ENCODE results near the gene CDKN1A. TPM values are rescaled to one million over a fixed set of nuclear protein-coding genes. Genes with fewer than 3 reads are reported as not detected.

Gene CDKN1A
- total RNA-seq, 1 experiment from 2014 or later, result 75.1 TPM

- Mint-ChIP-seq H3K27ac (no peak overlapping the region), H3K4me1 (peaks cover 52% of the 10 kb centered on the region), H3K36me3 (no peaks in the 10 kb centered on the region), H3K27me3 (ENCODE audit: low read depth) (no peaks in the 10 kb centered on the region; the same call in 1 of the 2 replicates), H3K9me3 (peaks cover 9% of the 10 kb centered on the region; the same call in 1 of the 2 replicates), H3K4me3 (no peak overlapping the region)
- DNase-seq (ENCODE audit: low spot score) (no peak), ATAC-seq (no peak)
- POLR2A ChIA-PET, result interaction anchor here (1.0 kb wide), 1 partner anchor 9 kb away, joined by 3 read pairs; the partner anchor contains the start of gene CDKN1A
- TF ChIP-seq ERG (CRISPR knock-in tag; IDR thresholded peaks at IDR 0.05), result no peak
- no peak for TF ChIP-seq ZNF512 (CRISPR knock-in tag; IDR thresholded peaks at IDR 0.05; ENCODE audit: borderline replicate concordance)
- no peak for TF ChIP-seq TP53 (CRISPR knock-in tag; IDR thresholded peaks at IDR 0.05)
- CTCF ChIA-PET, result interaction anchor here (0.9 to 1.7 kb wide), 3 partner anchors 11 to 97 kb away, joined by 3 to 4 read pairs (median 3); no protein-coding TSS in a partner anchor
Measured at GRCh38 chr6:36669002-36669401, 9.5 kb upstream of the CDKN1A start.

GRCh38 chr6:36670271-36670670 is 8.2 kb upstream of the CDKN1A start:
- no peaks in the 10 kb centered on the region; the same call in 1 of the 2 replicates for H3K27me3 Mint-ChIP-seq (ENCODE audit: low read depth)
- CTCF ChIA-PET, result no interaction called here
- TF ChIP-seq E2F1 (CRISPR knock-in tag; IDR thresholded peaks at IDR 0.05), result no peak
- no peak for TF ChIP-seq FOXJ3 (CRISPR knock-in tag; IDR thresholded peaks at IDR 0.05; ENCODE audit: borderline replicate concordance)
- no peak for TF ChIP-seq ZNF416 (CRISPR knock-in tag; IDR thresholded peaks at IDR 0.05)
- POLR2A ChIA-PET, result no interaction called here
- H3K4me1 Mint-ChIP-seq, result peaks cover 49% of the 10 kb centered on the region
- no peak overlapping the region for H3K4me3 Mint-ChIP-seq
- no peak overlapping the region for H3K27ac Mint-ChIP-seq
- H3K9me3 Mint-ChIP-seq, result peaks cover 9% of the 10 kb centered on the region; the same call in 1 of the 2 replicates
- ATAC-seq (no peak), DNase-seq (ENCODE audit: low spot score) (no peak)
- no peaks in the 10 kb centered on the region for H3K36me3 Mint-ChIP-seq

- peaks cover 46% of the 10 kb centered on the region for H3K4me1 Mint-ChIP-seq
- no peaks in the 10 kb centered on the region for H3K36me3 Mint-ChIP-seq
- peaks cover under 1% of the 10 kb centered on the region for H3K27me3 Mint-ChIP-seq (ENCODE audit: low read depth)
- ATAC-seq, result no peak
- no peak for DNase-seq (ENCODE audit: low spot score)
- no peak overlapping the region for H3K4me3 Mint-ChIP-seq
- ChIA-PET CTCF (no interaction called here), POLR2A (interaction anchor here (0.6 kb wide), 1 partner anchor 47 kb away, joined by 3 read pairs; no protein-coding TSS in a partner anchor)
- H3K27ac Mint-ChIP-seq, result no peak overlapping the region
- peaks cover 9% of the 10 kb centered on the region; the same call in 1 of the 2 replicates for H3K9me3 Mint-ChIP-seq
- no peak for TF ChIP-seq ZBTB43 (CRISPR knock-in tag; IDR thresholded peaks at IDR 0.05)
- no peak for TF ChIP-seq NFYB (CRISPR knock-in tag; conservative IDR thresholded peaks at IDR 0.05; ENCODE audit: low read depth)
- TF ChIP-seq CBFB (CRISPR knock-in tag; IDR thresholded peaks at IDR 0.05; ENCODE audit: low read depth), result no peak
- no peak for TF ChIP-seq ZSCAN18 (CRISPR knock-in tag; IDR thresholded peaks at IDR 0.05)
- no peak for TF ChIP-seq GABPB1 (CRISPR knock-in tag; IDR thresholded peaks at IDR 0.05)
- TF ChIP-seq SP1 (CRISPR knock-in tag; conservative IDR thresholded peaks at IDR 0.05), result no peak
- TF ChIP-seq KAT7 (CRISPR knock-in tag; IDR thresholded peaks at IDR 0.05; ENCODE audit: borderline replicate concordance), result no peak
- TF ChIP-seq TCF7 (CRISPR knock-in tag; IDR thresholded peaks at IDR 0.05; ENCODE audit: low read depth), result no peak
- TF ChIP-seq RORB (CRISPR knock-in tag; IDR thresholded peaks at IDR 0.05), result no peak
- no peak for TF ChIP-seq ZNF219 (CRISPR knock-in tag; IDR thresholded peaks at IDR 0.05; ENCODE audit: borderline replicate concordance)
- TF ChIP-seq FOXJ3 (CRISPR knock-in tag; IDR thresholded peaks at IDR 0.05; ENCODE audit: borderline replicate concordance), result no peak
- TF ChIP-seq E2F5 (CRISPR knock-in tag; IDR thresholded peaks at IDR 0.05), result no peak
Measured at GRCh38 chr6:36671687-36672375, 6.7 kb upstream of the CDKN1A start.

Measured in WTC11 (cell line).